AG20443 (cell line): ENCODE data around the gene NFKB1.

Experiments
- DNase-seq: peaks from one replicate; pipeline ENCODE4 v3.0.0; 2012; ENCODE audit warnings: low spot score, mixed read lengths

Gene NFKB1

GRCh38 chr4:102530986-102531385, 29.8 kb downstream of the NFKB1 start:
- DNase-seq, result no peak

GRCh38 chr4:102531462-102531861, 30.3 kb downstream of the NFKB1 start:
- DNase-seq, result no peak

- DNase-seq, result no peak
These were observed 32.2 kb downstream of the NFKB1 start for GRCh38 chr4:102533348-102533747.

GRCh38 chr4:102533904-102534303, 32.7 kb downstream of the NFKB1 start:
- no peak for DNase-seq

DNA sequence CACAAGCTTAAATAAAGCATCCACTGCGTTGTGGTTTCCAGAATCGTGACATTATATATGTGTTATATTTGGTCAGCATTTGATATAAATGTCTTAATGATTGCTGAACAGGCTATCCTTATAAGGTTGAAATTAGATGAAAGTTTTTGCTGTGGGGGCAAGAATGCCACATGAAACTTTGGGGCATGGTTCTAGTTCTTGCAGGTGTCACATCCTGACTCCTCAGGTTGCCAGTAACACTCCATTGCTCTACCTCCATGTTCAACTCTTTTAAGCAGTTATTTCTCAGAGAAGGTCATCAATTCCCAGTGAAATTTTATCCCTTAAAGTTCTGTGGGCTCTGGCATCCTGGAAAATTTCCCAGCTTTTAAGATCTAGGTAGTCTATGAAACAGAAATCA, 33.7 kb downstream of the NFKB1 start:
- DNase-seq, result no peak

GRCh38 chr4:102535398-102536082, 34.4 kb downstream of the NFKB1 start:
- peak; percentile 42 for DNase-seq

- no peak for DNase-seq
These were observed 35.6 kb downstream of the NFKB1 start for GRCh38 chr4:102536768-102537167.

GRCh38 chr4:102537269-102537668, 36.1 kb downstream of the NFKB1 start:
- no peak for DNase-seq

- no peak for DNase-seq
These were observed 40.5 kb downstream of the NFKB1 start for GRCh38 chr4:102541697-102542096.

DNA sequence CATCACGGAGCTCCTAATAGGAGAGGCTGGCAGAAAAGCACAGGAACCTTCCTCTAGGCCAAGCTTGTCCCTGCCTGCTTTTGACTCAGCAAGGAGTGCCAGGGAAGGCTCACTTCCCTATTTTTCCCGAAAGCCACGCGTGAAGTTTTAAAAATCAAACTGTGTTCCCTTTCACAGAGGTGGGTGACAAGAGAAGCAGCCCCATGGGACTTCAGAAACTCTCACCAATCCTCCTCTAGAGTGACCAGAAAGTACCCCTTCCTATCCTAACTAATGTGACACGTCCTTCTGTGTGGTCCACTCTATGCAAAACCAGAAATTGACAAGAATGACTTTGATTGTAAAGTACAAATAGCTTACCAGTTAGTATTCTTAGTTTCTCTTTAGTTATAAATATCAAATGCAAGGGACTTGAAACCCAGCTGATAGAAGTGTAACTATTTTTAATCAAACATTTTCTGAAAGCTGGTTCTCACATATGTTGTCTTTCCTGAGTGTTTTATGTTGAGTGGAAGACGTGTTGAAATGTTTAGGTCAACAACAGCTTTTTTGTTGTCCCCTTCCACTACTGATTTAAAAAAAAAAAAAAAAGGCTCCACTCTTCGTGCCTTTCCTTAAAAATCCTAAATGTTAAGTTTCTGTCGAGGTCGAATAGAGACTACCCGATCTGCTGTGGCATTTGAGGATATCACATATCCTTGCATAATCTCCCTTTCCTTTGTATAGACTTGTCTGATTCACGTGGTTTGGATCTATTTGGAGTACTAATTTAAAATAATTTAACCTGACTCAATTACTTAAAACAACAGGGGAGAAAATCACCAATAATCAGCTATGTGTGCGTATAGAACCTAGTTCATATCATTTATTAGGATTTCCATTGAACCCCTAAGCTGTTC, 42.1 kb downstream of the NFKB1 start:
- no peak for DNase-seq

- DNase-seq, result no peak
These were observed 45.5 kb downstream of the NFKB1 start for GRCh38 chr4:102546635-102547034.

DNA sequence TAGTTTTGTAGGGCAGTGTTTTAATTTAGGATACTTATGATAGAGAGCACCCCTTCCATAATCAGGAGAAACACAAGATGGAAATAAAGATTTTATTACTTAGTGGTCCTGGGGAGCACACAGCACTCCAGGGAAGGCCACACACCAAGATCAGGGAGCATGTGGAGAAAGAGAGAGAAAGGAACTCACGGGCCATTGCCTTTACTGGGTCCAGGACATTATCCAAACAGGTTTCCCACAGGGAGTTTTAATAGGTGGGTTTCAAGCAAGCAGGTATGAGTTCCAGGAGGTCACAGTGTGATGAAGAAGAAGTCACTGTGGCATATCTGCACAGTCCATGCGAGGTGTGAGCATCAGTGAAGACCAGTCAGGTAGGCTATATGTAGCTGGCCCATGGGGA, 46.8 kb downstream of the NFKB1 start:
- no peak for DNase-seq

DNA sequence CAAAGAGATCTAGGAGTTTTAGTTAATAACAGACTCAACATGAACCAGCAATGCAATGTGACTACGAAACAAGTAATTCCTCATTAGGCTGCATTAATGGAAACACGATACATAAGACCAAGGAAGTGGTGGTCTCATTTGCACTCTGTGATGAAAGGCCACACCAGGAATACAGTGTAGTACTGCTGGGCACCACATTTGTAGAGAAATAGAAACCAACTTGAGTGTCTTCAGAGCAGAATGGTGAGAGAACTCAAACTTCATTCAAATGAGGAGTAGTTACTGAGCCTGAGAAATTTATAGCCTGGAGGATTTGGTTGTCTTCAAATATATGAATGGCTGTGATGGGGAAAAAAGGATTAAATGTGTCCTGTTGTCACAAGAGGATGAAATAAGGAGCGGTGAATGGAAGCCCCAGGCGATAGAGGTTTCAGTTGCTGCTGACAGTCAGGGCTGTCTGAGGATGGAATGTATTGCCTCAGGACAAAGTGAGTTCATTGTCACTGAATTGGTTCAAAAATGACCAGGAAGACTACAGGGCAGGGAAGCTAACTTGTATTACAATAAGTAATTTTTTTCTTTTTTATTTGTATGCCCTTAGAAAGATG, 50.9 kb downstream of the NFKB1 start:
- DNase-seq, result no peak

DNA sequence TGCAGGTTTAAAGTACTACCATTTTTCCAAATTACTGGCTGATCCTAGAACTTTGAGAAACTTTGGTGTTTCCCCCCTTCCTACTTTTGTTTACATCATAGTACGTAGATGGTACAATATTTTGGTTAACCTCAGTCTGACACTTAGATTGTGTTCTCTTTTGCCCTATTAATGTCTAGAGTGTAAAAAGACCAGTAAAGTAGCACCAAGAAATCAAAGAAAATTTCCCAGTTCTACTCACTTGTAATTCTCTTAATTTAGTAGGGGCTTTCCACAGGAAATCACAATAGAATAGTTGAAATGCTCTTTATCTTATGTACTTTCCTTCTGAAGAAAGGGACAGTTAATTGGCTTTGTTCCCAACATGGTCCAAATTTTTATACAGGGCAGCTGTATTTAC, 51.6 kb downstream of the NFKB1 start:
- no peak for DNase-seq

GRCh38 chr4:102553982-102554381, 52.8 kb downstream of the NFKB1 start:
- no peak for DNase-seq

GRCh38 chr4:102554482-102554881, 53.3 kb downstream of the NFKB1 start:
- DNase-seq, result peak; percentile 55

DNA sequence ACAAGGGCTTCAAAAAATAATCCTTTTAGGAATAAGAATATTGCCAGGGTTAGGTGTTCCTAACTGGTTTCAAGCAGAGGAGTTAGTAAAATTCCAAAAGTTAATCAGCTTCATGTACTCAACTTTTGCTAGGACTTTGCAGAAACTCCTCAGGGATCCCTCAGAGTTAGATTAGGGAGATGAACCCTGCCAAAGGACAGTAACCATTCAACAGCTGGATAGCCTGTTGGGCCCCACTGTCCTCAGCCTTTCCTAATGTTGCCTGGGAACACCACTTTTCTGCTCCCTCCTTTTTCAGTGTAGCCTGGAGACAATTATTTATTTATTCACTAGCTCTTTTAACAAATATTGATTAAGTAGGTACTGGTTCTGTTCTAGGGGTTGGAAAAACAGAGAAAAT, 53.8 kb downstream of the NFKB1 start:
- DNase-seq, result no peak

GRCh38 chr4:102557636-102558035, 56.5 kb downstream of the NFKB1 start:
- DNase-seq, result no peak

DNA sequence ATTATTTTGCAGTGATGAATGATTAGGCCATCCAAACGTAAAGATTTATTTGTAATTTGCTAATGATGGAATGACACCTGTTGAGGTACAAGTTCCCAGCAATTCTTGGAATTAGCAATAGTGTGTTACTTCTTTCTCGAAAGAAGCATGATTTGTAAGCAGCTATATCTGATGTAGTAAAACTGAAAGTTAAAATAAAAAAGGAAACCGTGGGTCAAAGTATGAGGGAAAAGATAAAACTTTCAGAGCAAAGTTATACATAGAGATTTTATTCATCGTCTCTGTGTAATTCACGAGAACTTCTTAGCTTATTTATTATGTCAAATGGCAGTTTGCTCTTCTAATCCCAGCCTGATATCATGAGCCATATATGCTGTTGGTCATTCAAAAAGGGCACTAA, 59.0 kb downstream of the NFKB1 start:
- DNase-seq, result no peak

DNA sequence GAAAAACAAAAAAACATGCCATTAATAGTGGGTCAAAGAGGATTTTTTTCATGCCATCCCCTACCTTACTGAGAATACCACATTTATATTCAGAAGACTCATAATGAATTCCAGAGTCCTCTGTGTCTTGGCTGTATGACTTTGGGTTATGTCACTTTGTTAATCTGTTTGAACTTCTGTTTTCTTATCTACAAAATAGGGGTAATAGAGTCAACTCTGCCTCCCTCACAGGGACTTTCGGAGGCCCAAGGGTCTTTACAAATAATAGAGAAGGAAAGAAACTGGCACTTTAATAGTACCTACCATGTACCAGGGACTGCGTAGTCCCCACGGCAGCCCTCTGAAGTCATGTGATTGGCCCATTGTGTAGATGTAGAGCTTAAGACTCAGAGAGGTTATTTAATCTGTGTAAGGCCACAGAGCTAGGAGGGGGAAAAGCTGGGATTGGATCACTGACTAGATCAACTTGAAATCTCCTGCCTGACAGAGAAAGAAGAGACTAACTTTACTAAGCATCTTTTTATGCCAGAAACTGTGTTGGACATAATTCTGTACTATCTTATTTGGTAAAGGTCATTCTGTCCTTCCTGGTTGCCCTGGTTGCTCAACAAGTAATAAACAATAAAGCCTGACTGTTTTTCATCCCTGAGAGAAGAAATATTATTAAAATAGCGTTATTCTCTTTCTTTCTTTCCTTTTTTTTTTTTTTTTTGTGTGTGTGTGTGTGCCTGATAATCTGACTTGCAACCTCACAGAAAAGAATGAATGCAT, 59.6 kb downstream of the NFKB1 start:
- no peak for DNase-seq

DNA sequence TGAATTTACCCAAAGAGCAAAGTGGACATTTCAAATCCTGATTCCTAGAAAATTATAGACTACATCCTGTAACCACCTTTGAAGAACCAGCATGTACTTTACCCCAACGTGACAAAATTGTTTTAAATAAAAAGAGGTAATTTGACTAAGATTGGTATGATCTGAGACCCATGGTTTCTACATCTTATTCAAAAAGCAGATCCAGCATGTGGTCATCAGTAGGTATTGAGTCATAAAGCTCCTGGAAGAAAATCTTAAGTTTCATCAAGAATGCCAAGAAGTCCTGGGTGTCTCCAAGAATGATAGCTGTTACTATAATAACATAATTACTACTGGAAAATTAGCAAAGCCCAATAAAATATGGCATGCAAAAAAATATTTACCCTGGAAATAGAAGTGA, 61.8 kb downstream of the NFKB1 start:
- DNase-seq, result peak; percentile 33

- DNase-seq, result peak; percentile 65
These were observed 63.4 kb downstream of the NFKB1 start for GRCh38 chr4:102564399-102565059.
